Islet of Langerhans (tissue), 1 donor: ENCODE results near the gene DENND4C.
"Not testable (repeated sequence)": the region's sequence is repeated elsewhere in the genome, so short reads cannot be mapped to it uniquely, and the experiment has no call there.

Experiments used
- FAIRE-seq: peaks from one replicate; lab custom pipeline; 2011; peaks lifted over from hg19 to GRCh38; lab: Jason Lieb, UNC

Gene DENND4C

GRCh38 chr9:19411316-19411715 lies 180.8 kb downstream of the DENND4C start:
- no peak for FAIRE-seq

GRCh38 chr9:19413456-19413855 lies 183.0 kb downstream of the DENND4C start:
- not testable (repeated sequence) for FAIRE-seq

- no peak for FAIRE-seq
These were observed 185.7 kb downstream of the DENND4C start for GRCh38 chr9:19416143-19416542.

DNA sequence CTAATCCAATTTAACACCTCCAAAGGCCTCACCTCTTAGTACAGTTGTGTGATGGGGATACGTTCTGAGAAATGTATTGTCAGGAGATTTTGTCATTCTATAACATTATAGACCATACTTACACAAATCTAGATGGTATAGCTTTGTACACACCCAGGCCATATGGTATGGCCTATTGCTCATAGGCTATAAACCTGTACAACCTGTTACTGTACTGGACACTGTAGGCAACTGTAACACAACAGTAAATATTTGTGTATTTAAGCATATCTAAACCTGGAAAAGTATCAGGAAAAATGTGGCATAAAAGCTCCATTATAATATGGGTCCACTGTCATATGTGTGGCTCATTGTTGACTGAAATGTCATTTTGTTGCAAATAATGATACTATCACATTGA lies 190.4 kb downstream of the DENND4C start:
- no peak for FAIRE-seq
